GM18951 (cell line): ENCODE data around the gene NLGN4Y.

Experiments
- POLR2A ChIP-seq: IDR thresholded peaks from 4 replicates; pipeline ENCODE4 v1.6.1; 2011; ENCODE audit warnings: mild to moderate bottlenecking; ENCODE audit not compliant: insufficient read length, insufficient read depth; ENCODE audit errors: extremely low read depth
- in situ Hi-C: fragments of 300-500 bp; cut with MboI; formaldehyde crosslinking; loops from one replicate; pipeline ENCODE4 v1.12.0; 2022; ENCODE audit warnings: low sequenced_read_pairs, mixed read lengths, inconsistent platforms; ENCODE audit not compliant: unreplicated experiment

The NLGN4Y gene

DNA sequence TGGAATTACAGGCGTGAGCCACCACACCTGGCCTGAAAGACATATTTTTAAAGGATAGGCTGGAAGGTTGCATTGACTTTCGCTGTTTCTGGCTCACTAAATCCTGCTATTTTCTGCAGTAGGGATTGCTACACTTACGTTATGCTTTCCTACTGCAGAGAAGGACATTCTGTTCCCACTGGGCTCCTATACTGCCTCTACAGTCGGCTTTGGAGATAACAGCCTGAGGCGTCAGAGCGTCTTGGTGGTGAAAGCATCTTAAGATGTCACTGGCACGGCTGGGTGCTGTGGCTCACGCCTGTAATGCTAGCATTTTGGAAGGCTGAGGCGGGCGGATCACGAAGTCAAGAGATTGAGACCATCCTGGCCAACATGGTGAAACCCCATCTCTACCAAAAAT lies 77.0 kb downstream of the NLGN4Y start:
- no peak for TF ChIP-seq POLR2A
- in situ Hi-C loops, result no loop called here

DNA sequence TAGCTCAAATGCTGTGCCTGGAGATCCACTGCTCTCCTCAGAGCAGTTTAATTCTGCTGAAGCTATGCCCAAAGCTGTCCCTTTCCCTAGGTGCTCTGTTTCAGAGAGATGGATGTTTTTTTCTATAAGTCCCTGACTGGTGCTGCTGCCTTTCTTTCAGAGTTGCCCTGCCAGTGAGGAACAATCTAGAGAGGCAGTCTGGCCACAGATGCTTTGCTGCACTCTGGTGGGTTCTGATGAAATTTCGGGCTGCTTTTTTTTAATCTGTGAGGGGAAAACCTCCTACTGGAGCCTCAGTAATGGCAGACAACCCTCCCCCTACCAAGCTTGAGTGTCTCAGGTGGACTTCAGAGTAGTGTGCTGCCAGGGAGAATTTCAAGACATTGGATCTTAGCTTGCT lies 93.3 kb downstream of the NLGN4Y start:
- TF ChIP-seq POLR2A, result no peak
- in situ Hi-C loops, result no loop called here

DNA sequence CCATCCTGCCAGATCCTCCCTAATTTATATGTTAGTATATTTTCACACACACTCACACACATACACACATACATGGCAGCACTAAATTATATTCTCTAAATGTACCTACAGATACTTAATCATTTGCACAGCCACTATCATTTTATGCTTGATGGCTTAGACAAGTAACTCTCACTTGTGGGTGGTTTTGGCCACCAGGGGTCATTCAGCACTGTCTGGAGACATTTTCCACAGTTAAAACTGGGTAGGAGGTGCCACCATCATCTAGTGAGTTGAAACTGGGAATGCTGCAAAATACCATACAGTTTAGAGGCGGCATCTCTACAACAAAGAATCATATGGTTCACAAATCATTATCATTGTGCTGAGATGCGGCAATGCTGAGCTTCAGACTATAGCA lies 94.2 kb downstream of the NLGN4Y start:
- no peak for TF ChIP-seq POLR2A
- in situ Hi-C loops, result no loop called here

DNA sequence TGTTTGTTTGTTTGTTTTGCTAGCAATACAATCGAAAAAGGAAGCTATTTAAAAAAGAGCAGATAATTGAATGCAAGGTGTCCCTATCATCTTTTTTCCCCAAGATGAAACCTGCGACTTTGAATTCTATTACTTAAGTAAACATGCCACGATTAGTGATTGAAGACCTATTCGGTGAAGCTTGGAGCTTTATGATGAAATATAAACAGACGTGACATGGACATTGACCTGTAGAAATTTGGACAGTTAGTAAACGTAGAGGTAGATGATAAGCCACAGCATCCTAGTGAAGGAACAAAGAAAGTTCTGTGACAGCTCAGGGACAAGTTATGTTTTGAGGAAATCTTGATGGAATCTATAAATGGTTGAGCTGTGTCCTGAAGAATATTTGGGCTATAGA lies 103.9 kb downstream of the NLGN4Y start:
- in situ Hi-C loops, result no loop called here
- TF ChIP-seq POLR2A, result no peak

DNA sequence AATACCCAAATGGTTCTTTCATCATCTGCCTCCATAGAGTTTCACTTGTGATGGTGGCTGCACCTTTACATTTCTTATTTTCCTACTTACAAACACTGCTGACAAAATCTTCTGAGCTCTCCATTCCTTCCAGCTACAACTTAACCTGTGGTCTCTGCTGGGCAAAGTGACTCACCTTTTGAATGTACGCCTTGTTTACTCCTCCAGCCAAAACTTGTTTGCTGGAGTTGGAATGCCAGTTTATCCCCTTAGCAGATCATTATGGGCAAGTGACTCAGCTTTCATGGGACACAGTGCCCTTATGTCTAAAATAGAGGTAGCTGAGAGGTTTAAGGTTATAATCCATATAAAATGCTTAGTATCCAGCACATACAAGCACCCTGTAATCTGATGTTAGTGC lies 107.3 kb downstream of the NLGN4Y start:
- in situ Hi-C loops, result no loop called here
- no peak for TF ChIP-seq POLR2A

DNA sequence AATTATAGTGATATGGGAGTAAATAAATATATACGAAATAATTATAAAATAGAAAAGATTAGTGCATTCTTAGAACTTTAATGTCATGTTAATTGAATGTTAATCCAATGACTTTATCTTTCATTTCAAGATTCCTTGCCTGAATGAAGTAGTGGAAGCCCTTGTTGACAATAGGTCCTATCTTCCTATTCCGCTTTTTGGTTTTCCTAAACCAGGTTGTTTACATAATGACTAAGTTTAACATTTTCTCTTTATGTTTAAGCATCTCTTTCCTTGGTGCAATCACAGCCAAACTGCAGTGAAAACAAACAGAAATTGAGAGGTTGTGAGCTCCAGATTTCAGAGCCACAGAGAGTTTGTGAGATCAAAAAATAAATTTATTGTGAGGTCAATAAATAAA lies 109.4 kb downstream of the NLGN4Y start:
- in situ Hi-C loops, result no loop called here
- no peak for TF ChIP-seq POLR2A

DNA sequence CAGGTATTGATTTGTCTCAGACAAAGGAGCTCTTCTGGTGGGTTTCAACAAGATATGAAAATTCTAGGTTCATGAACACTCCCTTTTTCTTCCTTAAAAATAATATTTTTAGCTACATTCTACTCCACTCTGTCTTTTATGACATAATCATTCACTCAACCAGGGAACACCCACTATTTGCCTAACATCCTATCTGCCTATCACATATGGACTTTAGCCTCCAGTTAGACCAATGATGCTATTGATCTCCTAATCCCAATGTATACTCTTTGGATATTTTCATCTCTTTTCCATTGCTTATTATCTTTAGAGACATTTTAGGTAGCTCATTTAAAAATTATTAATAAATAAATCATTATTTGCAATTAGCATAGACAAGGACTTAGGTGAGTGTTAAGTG lies 110.6 kb downstream of the NLGN4Y start:
- TF ChIP-seq POLR2A, result no peak
- in situ Hi-C loops, result no loop called here

DNA sequence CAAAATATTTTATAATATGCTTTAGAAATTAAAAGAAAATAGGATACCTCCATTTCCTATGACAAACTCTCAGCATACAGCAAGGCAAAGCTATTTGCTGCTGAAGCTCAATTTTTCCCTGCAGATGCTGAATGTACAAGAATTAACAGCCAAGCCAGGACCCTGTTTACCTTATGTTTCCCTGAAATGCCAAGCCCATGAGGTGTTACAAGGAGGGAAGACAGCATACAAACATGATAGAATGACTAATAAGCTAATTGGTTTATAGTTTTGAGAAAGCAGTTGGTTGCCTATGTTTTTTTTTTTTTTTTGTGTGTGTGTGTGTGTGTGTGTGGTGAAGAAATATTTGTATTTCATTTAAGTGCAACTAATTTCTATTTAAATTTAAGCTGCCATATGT lies 113.2 kb downstream of the NLGN4Y start:
- in situ Hi-C loops, result no loop called here
- TF ChIP-seq POLR2A, result no peak

DNA sequence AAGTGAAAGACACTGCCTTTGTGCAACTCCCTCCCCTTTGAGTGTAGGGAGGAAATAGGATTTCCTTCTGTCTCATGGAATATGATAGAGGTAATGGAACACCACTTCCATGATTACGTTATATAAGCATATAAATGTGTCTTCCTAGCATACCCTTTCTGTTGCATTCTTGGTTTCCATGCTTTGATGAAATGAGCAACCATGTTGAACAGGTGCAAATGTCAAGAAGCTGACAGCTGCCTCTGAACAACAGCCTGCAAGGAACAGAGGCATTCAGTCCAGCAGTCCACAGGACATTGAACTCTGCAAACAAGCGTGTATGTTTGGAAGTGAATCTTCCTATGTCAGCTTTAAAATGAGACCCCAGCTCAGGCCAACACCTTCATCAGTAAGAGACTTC lies 117.5 kb downstream of the NLGN4Y start:
- TF ChIP-seq POLR2A, result no peak
- in situ Hi-C loops, result no loop called here

DNA sequence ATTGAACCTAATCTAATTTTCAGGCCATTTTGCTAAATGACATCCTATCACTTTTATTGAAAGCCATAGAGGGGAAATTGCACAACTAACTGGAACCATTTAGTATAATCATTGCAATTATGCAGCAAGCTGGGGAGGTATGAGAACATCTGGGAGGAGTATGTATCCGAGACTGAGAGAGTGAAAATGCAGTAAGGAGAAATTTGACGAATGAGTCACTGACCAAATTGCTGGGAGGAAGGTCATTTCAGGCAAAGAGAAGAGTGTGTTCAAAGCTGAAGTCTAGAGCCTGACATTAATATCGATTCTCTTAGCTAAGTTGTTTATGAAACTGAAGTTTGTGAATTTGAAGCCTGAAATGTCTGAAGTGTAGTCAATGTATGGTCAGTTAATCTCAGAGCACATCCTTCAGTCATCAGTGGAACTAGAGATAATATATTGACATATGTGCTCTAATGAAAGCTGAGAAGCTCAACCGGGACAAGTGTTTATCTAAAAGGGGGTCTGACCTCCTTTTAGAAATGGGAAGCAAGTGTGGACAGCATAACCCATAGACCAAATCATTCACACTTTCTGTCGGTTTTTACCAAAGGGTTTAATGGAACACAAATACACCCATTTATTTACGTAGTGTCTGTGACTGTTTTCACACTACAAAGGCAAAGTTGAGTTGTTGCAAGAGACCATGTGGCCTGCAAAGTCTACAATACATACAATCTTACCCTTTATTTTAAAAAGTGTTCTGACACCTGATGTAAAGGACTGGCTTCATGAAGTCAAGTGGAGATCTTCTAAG lies 120.0 kb downstream of the NLGN4Y start:
- no peak for TF ChIP-seq POLR2A
- in situ Hi-C loops, result no loop called here

DNA sequence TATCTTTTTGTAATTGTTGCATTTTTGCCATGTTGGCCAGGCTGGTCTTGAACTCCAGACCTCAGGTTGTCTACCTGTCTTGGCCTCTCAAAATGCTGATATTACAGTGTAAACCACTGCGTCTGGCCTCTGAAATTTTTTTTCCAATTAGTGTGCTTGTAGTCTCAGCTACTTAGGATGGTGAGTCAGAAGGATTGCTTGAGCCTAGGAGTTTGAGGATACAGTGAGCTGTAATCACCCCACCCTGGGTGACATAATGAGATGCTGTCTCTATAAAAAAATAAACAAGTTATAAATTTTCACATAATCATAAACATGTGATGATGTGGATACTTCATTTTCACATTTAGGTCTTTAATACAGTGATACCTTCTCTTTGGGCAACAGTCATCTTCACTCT lies 154.9 kb downstream of the NLGN4Y start:
- in situ Hi-C loops, result no loop called here
- no peak for TF ChIP-seq POLR2A

DNA sequence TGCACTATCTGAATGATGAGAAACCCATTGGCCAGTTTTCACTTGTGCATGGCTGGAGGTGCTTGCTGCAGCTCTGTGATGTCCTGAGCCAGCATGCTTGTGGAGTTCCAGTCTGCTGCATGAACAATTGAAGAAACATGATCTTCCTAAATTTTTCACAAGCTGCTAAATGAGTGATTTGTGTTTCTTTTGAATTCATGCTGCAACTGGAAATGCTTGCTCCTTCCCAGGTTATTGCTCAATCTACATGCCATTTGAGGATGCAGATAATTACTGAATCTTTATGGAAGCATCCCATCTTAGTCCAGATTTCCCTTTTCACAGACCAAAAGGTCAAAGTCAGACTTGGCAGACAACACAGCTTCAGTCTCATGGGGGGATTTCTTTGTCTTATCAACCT lies 170.2 kb downstream of the NLGN4Y start:
- in situ Hi-C loops, result no loop called here
- TF ChIP-seq POLR2A, result no peak

DNA sequence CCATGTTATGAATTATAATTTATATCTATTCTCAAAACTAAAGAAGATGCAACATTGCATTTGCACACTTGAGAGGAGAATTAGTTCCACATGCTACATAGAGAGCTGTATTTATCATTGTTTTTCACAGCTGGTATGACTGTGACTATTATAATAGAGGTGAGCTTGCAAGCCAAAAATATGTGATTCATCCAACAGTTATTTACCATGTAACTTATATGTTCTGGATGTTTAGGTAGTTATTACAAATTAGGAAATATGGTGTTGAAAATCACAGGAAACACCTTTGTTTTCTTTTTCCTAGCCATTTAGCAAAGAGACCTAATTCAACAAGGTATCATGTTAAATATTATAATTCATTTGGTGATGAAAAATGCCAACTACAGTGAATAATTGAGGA lies 183.8 kb downstream of the NLGN4Y start:
- in situ Hi-C loops, result no loop called here
- TF ChIP-seq POLR2A, result no peak

DNA sequence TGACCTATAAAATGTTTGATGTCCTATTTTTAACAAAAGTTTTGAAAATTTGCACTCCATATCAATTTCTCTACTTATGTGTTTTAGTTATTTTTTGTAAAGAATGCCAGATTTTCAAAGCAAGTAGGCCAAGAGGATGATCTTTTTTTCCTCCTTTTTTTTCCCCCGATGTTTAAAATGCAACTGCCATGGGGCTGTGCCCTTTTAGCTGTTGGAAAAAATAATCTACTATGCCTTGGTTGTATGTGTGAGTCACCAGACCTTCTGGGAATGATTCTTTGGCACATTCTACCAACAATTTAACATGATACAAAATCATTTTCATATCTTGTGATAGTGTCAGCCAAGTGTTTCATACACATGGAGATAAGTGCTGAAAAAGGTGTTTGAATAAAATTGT lies 217.3 kb downstream of the NLGN4Y start:
- in situ Hi-C loops, result no loop called here
- TF ChIP-seq POLR2A, result no peak

DNA sequence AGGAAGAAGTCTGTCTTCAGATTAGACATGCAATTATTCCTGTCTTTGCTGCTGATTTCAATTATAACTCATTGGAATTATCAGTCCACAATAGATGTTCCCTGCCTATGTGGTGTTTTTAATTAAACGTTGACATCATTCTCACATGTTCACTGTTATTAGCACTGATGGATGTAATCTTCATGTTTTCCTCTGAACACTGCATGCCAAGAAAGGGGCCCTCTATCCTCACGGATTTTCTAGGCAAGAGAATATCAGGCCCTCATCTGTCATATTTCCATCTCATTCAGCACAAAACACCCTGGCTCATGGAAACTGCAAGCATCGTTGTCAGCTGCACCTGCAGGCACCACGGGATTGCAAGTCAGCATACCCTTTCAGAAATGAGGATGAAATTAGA lies 224.0 kb downstream of the NLGN4Y start:
- no peak for TF ChIP-seq POLR2A
- in situ Hi-C loops, result no loop called here
